Omental fat pad (tissue), 3 donors: ENCODE measurements around the gene TARP.

ENCODE experiments used
- ATAC-seq: fragments of 150-250 bp; one replicate; pipeline ENCODE4 v1.9.1; 2016; ENCODE audit warnings: mild to moderate bottlenecking, moderate library complexity; ENCODE audit not compliant: low FRiP score
- DNase-seq: peaks from one replicate; pipeline ENCODE4 v3.0.0-alpha.2; 2019; ENCODE audit warnings: low spot score
- TF ChIP-seq, protein P1 (sequence below), 3 donors: fragments of 450-650 bp; IDR thresholded peaks; one replicate each; pipeline ENCODE4 v1.5.1; 2016 to 2017; ENCODE audit warnings: antibody characterized with exemption in 3 of 3, mild to moderate bottlenecking in 3 of 3, moderate library complexity in 2 of 3

Gene TARP

DNA sequence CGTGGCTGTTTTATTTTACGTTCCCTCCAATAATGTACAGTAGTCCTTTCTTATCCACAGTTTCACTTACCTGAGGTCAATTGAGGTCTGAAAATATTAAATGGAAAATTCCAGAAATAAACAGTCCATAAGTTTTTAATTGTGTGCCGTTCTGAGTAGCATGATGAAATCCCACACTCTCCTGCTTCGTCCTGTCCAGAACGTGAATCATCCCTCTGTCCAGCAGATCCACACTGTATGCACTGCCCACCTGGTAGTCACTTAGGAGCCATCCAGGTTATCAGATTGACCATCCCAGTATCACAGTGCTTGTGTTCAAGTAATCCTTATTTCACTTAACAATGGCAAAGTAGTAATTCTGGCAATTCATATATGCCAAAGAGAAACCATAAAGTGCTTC lies 49.0 kb downstream of the TARP start:
- DNase-seq = no peak
- ATAC-seq = no peak
- TF ChIP-seq, protein P1, sequence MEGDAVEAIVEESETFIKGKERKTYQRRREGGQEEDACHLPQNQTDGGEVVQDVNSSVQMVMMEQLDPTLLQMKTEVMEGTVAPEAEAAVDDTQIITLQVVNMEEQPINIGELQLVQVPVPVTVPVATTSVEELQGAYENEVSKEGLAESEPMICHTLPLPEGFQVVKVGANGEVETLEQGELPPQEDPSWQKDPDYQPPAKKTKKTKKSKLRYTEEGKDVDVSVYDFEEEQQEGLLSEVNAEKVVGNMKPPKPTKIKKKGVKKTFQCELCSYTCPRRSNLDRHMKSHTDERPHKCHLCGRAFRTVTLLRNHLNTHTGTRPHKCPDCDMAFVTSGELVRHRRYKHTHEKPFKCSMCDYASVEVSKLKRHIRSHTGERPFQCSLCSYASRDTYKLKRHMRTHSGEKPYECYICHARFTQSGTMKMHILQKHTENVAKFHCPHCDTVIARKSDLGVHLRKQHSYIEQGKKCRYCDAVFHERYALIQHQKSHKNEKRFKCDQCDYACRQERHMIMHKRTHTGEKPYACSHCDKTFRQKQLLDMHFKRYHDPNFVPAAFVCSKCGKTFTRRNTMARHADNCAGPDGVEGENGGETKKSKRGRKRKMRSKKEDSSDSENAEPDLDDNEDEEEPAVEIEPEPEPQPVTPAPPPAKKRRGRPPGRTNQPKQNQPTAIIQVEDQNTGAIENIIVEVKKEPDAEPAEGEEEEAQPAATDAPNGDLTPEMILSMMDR (IDR thresholded peaks at IDR 0.05) = no peak

GRCh38 chr7:38223306-38223705 lies 50.1 kb downstream of the TARP start:
- no peak for DNase-seq
- no peak for ATAC-seq
- TF ChIP-seq, protein P1 (IDR thresholded peaks at IDR 0.05) = no peak

DNA sequence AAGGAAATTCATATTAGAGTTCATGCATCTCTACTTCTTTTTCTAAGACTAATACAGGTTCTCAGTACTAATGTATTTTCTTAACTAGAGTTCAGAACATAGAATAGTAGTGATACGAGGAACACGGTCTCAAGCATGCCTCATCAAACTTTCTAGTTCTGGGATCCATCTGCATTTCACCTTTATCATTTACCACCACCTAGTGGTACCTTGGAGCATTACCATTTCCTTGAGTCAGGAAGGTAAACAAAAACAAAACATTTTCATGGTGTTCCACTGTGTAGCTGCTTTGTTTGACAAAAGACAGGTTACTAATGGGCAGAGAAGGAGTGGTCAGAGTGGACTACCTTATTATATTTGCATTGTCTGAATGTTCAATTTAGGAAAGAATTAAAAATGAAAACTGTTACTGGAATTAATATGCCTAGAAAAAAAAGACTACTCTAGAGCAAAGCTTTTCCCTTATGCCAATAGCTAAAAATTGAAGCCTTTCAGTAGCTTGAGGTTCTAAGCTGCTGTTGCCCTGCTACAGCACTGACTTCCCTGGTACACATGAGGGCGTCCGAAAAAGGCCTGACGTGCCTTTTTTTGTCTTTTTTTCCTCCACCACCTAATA lies 50.8 kb downstream of the TARP start:
- ATAC-seq = peak; percentile 79
- TF ChIP-seq, protein P1 (IDR thresholded peaks at IDR 0.05) = peak in 2 of 3 donors; percentile 40 to 72
- no peak for DNase-seq

DNA sequence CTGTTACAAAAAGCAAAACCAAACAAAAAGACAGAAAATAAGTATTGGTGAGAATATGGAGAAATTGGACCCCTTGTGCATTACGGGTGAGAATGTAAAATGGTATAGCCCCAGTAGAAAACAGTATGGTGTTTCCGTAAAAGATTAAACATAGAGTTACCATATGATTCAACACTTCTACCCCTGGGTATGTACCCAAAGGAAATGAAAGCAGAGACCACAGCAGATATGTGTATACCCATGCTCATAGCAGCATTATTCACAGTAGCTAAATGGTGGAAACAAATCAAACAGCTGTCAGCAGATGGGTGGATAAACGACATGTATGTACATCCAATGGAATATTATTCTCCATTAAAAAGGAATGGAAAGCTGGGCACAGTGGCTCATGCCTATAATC lies 53.0 kb downstream of the TARP start:
- DNase-seq (no peak), ATAC-seq (no peak)
- TF ChIP-seq, protein P1 (IDR thresholded peaks at IDR 0.05) = no peak

DNA sequence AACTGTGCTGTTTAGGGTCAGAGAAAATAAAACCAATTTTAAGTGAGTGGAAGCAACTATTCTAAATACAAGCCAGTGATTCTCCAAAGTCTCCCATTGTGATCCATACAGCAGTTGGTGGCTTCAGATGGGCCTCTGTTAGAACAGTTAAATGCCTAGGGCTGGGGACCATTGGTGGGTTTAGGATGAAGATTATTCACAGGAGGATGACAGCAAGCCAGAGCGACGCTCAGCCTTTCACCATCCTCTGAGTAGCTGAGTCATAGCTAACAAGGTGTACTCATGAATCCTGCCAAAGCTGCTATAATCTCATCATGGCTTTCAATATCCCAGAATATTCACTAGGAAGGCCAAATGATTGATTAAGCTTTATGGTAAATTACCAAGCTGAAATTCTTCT lies 55.8 kb downstream of the TARP start:
- no peak for DNase-seq
- TF ChIP-seq, protein P1 (IDR thresholded peaks at IDR 0.05) = no peak
- ATAC-seq = no peak

- DNase-seq (peak; percentile 62), ATAC-seq (peak; percentile 94)
- TF ChIP-seq, protein P1 (IDR thresholded peaks at IDR 0.05) = peak in 1 of 3 donors; percentile 62
Measured at GRCh38 chr7:38215735-38216670, 57.4 kb downstream of the TARP start.
